Measurements from ENCODE around the gene CD1E. TPM values are rescaled to one million over a fixed set of nuclear protein-coding genes. Genes with fewer than 3 reads are reported as not detected.
A peak's percentile ranks its signal among the peaks of the same experiment; 100 is the strongest.

CD1E gene
- total RNA-seq, 2 donors from 2014 or later = 0.78 TPM; not detected in 1

- 35 to 42% methylated on average over 2 of the region's 2 CpGs for WGBS, 2 donors
Observed at GRCh38 chr1:158354255-158354654, 561 bp downstream of the CD1E start.

GRCh38 chr1:158355773-158356285 is 2.1 kb downstream of the CD1E start:
- 55 to 75% methylated on average over 10 of the region's 10 CpGs for WGBS, 2 donors
- H3K4me1 ChIP-seq = no peaks in the 10 kb centered on the region
- ATAC-seq = no peak
- TF ChIP-seq POLR2A (IDR thresholded peaks at IDR 0.05) = no peak
- TF ChIP-seq CTCF (IDR thresholded peaks at IDR 0.05) = no peak
- no peak overlapping the region for H3K4me3 ChIP-seq
- intact Hi-C loops (cut with DNase I) = no loop called here
- H3K9me3 ChIP-seq = no peaks in the 10 kb centered on the region
- H3K27ac ChIP-seq = no peak overlapping the region
- H3K36me3 ChIP-seq (replicated peaks in 1 of 2; ENCODE audit: insufficient read depth in 1 of 2, low read depth in 2 of 2) = no peaks in the 10 kb centered on the region
- DNase-seq = no peak
- H3K27me3 ChIP-seq = no peaks in the 10 kb centered on the region

More at GRCh38 chr1:158354255-158354654, 561 bp downstream of the CD1E start:
- Histone ChIP-seq H3K9me3 (no peaks in the 10 kb centered on the region), H3K4me3 (no peak overlapping the region), H3K27me3 (no peaks in the 10 kb centered on the region), H3K36me3 (replicated peaks in 1 of 2; ENCODE audit: insufficient read depth in 1 of 2, low read depth in 2 of 2) (no peaks in the 10 kb centered on the region), H3K4me1 (no peaks in the 10 kb centered on the region), H3K27ac (no peak overlapping the region)
- TF ChIP-seq POLR2A (IDR thresholded peaks at IDR 0.05) (no peak), CTCF (IDR thresholded peaks at IDR 0.05) (no peak)
- peak in 1 of 4 donors; percentile 12 for DNase-seq
- intact Hi-C loops (cut with DNase I) = no loop called here
- no peak for ATAC-seq

GRCh38 chr1:158356616-158357015 is 2.9 kb downstream of the CD1E start:
- 36 to 56% methylated on average over 3 of the region's 3 CpGs for WGBS, 2 donors
- Histone ChIP-seq H3K9me3 (no peaks in the 10 kb centered on the region), H3K4me3 (no peak overlapping the region), H3K36me3 (replicated peaks in 1 of 2; ENCODE audit: insufficient read depth in 1 of 2, low read depth in 2 of 2) (no peaks in the 10 kb centered on the region), H3K27ac (no peak overlapping the region), H3K27me3 (no peaks in the 10 kb centered on the region), H3K4me1 (no peaks in the 10 kb centered on the region)
- DNase-seq = no peak
- no peak for ATAC-seq
- intact Hi-C loops (cut with DNase I) = no loop called here
- TF ChIP-seq CTCF (IDR thresholded peaks at IDR 0.05) (no peak), POLR2A (IDR thresholded peaks at IDR 0.05) (no peak)

- 59 to 66% methylated on average over 1 of the region's 1 CpG for WGBS, 2 donors
- H3K4me3 ChIP-seq = no peak overlapping the region
- H3K27ac ChIP-seq = no peak overlapping the region
- no peaks in the 10 kb centered on the region for H3K27me3 ChIP-seq
- DNase-seq (no peak), ATAC-seq (no peak)
- TF ChIP-seq CTCF (IDR thresholded peaks at IDR 0.05) = no peak
- TF ChIP-seq POLR2A (IDR thresholded peaks at IDR 0.05) = no peak
- H3K36me3 ChIP-seq (replicated peaks in 1 of 2; ENCODE audit: insufficient read depth in 1 of 2, low read depth in 2 of 2) = no peaks in the 10 kb centered on the region
- no peaks in the 10 kb centered on the region for H3K4me1 ChIP-seq
- H3K9me3 ChIP-seq = no peaks in the 10 kb centered on the region
- intact Hi-C loops (cut with DNase I) = no loop called here
Observed at GRCh38 chr1:158357441-158357840, 3.7 kb downstream of the CD1E start.

GRCh38 chr1:158362482-158362881 is 8.8 kb downstream of the CD1E start:
- no peaks in the 10 kb centered on the region for H3K27me3 ChIP-seq
- 3 to 24% methylated on average over 1 of the region's 1 CpG for WGBS, 2 donors
- intact Hi-C loops (cut with DNase I) = no loop called here
- H3K36me3 ChIP-seq (replicated peaks in 1 of 2; ENCODE audit: insufficient read depth in 1 of 2, low read depth in 2 of 2) = no peaks in the 10 kb centered on the region
- TF ChIP-seq POLR2A (IDR thresholded peaks at IDR 0.05) (no peak), CTCF (IDR thresholded peaks at IDR 0.05) (no peak)
- H3K4me3 ChIP-seq = no peak overlapping the region
- ATAC-seq (no peak), DNase-seq (no peak)
- no peak overlapping the region for H3K27ac ChIP-seq
- no peaks in the 10 kb centered on the region for H3K9me3 ChIP-seq
- H3K4me1 ChIP-seq = no peaks in the 10 kb centered on the region

All from body of pancreas (tissue), 4 donors.